Measurements from ENCODE around the gene CDHR4.

CDHR4 gene

DNA sequence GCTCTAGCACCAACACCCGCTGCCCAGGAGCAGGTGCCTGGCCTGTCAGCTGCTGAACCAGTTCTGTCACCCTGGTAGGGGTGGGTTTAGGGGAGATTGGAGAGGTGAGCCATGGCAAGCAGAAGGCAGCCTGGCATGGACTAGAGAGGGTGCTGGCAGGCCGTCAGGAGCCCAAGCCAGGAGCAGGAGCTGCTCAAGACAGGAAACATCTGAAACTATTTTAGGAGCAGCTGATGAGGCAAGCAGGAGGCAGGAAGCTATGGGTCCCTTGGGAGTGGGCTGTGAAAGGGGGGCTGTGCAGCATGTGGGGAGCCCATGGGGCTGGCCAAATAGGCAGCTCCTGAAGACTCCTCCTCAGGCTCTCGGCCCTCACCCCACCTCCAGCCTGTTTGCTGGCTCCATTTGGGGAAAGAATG, 5.7 kb upstream of the CDHR4 start:
- TF ChIP-seq, protein P1, sequence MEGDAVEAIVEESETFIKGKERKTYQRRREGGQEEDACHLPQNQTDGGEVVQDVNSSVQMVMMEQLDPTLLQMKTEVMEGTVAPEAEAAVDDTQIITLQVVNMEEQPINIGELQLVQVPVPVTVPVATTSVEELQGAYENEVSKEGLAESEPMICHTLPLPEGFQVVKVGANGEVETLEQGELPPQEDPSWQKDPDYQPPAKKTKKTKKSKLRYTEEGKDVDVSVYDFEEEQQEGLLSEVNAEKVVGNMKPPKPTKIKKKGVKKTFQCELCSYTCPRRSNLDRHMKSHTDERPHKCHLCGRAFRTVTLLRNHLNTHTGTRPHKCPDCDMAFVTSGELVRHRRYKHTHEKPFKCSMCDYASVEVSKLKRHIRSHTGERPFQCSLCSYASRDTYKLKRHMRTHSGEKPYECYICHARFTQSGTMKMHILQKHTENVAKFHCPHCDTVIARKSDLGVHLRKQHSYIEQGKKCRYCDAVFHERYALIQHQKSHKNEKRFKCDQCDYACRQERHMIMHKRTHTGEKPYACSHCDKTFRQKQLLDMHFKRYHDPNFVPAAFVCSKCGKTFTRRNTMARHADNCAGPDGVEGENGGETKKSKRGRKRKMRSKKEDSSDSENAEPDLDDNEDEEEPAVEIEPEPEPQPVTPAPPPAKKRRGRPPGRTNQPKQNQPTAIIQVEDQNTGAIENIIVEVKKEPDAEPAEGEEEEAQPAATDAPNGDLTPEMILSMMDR (IDR thresholded peaks at IDR 0.05; ENCODE audit: insufficient read depth, low read length, poor library complexity, severe bottlenecking) = no peak
- Histone ChIP-seq H3K4me3 (replicated peaks; ENCODE audit: low read depth, low read length) (no peak overlapping the region), H3K27me3 (replicated peaks; ENCODE audit: control insufficient read depth, insufficient read depth, low read length) (no peaks in the 10 kb centered on the region), H3K36me3 (ENCODE audit: control insufficient read depth, insufficient read depth, low read length) (peaks cover 5% of the 10 kb centered on the region)
- peak; percentile 60 for DNase-seq (ENCODE audit: extremely low read depth, insufficient read length)

DNA sequence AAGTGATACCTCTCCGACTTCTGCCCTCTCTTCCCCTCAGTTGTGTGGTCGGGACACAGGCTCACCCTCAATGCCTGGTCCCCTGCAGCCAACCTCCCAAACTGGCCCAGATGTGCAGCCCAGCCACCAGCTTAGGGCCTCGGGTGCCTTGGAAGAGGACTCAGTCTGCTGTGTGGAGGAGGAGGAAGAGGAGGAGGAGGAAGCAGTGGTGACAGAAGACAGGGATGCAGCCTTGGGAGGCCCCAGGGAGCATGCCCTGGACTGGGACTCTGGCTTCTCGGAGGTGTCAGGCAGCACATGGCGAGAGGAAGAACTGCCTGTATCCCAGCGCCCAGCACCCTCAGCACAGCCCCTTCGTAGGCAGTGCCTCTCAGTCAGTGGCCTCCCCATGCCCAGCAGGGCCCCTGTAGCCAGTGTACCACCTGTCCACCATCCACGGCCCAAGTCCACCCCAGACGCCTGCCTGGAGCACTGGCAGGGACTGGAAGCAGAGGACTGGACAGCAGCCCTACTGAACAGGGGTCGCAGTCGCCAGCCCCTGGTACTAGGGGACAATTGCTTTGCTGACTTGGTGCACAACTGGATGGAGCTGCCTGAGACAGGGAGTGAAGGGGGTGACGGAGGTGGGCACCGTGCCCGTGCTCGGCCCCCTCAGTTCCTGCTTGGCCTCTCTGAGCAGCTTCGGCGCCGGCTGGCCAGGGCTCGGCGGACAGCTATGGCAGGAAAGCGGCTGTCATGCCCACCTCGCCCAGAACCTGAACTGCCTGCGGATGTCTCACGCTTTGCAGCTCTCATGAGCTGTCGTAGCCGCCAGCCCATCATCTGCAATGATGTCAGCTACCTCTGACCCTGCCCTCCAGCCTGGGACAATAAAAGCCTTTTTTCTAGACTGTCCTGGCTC, 4.7 kb upstream of the CDHR4 start:
- TF ChIP-seq, protein P1 (IDR thresholded peaks at IDR 0.05; ENCODE audit: insufficient read depth, low read length, poor library complexity, severe bottlenecking) = no peak
- peak overlapping the region; percentile 86 for H3K4me3 ChIP-seq (replicated peaks; ENCODE audit: low read depth, low read length)
- DNase-seq (ENCODE audit: extremely low read depth, insufficient read length) = no peak
- no peaks in the 10 kb centered on the region for H3K27me3 ChIP-seq (replicated peaks; ENCODE audit: control insufficient read depth, insufficient read depth, low read length)
- peaks cover 1% of the 10 kb centered on the region for H3K36me3 ChIP-seq (ENCODE audit: control insufficient read depth, insufficient read depth, low read length)

DNA sequence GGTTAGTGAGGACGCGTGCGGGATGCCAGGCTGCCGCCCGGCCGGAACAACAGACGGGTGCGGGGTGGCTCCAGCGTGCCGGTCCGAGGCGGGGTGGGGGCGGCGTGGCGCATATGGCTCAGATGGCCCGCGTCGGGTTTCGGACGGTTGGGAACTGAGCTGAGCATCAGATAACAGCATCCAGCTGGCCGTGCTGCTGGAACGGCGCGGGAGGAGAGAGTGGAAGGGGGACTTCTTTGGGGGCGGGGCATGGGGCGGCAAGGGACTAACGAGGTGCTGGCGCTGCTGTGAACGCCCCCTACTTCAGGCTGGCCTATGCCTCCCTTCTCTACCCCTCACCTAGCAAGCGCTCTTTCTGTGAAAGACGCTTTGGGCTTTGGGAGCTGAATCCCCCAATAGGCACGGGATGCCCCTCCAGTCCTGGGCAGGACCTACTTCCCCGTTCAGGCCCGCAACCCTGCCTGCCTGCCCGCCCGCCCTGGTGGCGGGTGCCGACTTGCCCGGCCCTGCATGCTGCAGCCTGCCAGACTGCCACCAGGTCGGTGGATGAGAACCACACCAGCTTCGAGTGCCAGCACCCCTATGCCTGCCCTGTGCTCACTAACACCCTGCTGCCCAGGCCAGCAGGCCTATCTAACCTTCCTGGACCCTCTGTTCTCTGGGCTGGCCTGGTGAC, 3.9 kb upstream of the CDHR4 start:
- peak; percentile 71 for DNase-seq (ENCODE audit: extremely low read depth, insufficient read length)
- Histone ChIP-seq H3K27me3 (replicated peaks; ENCODE audit: control insufficient read depth, insufficient read depth, low read length) (no peaks in the 10 kb centered on the region), H3K4me3 (replicated peaks; ENCODE audit: low read depth, low read length) (peak overlapping the region; percentile 86), H3K36me3 (ENCODE audit: control insufficient read depth, insufficient read depth, low read length) (no peaks in the 10 kb centered on the region; the same call in none of the 2 replicates)
- TF ChIP-seq, protein P1 (IDR thresholded peaks at IDR 0.05; ENCODE audit: insufficient read depth, low read length, poor library complexity, severe bottlenecking) = no peak

DNA sequence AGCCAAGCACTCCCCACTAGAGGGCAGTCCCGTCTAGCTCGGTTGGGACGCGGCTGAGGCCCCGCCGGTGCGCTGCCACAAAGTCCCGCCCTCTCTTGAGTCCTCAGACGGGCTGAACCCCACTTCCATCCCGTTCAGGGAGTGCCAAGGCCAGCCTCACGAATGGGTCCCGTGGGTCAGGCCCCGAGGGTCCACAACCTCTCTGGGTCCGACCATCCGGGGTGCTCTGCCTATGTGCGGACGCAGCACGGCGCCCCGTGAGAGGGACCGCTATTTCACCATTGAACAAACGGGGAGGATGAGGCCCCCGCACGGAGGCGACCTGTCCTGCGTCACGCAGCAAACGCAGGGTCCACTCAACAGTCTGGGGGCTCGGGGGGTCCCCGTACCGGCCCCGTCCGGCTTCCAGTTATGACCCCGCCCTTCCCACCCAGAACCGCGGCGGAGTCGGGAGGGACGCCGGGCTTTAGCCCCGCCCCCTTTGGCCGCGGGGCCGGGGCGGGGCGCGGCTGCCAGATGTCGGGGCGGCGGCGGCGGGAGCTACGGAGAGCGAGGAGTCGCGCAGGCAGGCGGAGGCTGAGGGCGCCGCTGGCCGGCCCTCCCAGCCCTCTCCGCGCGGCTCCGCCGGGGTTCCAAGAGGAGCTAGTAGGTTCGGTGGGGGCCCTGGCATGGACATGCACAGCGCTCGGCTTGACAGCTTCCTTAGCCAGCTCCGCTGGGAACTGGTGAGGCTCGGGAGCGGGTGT, 3.2 kb upstream of the CDHR4 start, which contains the start of gene INKA1:
INKA1 (plus strand) TSS at position 543 of the 746 bp plus-strand sequence; CDS start at position 675, 132 bp downstream.
- no peaks in the 10 kb centered on the region; the same call in none of the 2 replicates for H3K36me3 ChIP-seq (ENCODE audit: control insufficient read depth, insufficient read depth, low read length)
- TF ChIP-seq, protein P1 (IDR thresholded peaks at IDR 0.05; ENCODE audit: insufficient read depth, low read length, poor library complexity, severe bottlenecking) = peak; percentile 89
- H3K27me3 ChIP-seq (replicated peaks; ENCODE audit: control insufficient read depth, insufficient read depth, low read length) = no peaks in the 10 kb centered on the region
- DNase-seq (ENCODE audit: extremely low read depth, insufficient read length) = peak; percentile 89
- H3K4me3 ChIP-seq (replicated peaks; ENCODE audit: low read depth, low read length) = peak within 1 kb of the TSS; percentile 86

DNA sequence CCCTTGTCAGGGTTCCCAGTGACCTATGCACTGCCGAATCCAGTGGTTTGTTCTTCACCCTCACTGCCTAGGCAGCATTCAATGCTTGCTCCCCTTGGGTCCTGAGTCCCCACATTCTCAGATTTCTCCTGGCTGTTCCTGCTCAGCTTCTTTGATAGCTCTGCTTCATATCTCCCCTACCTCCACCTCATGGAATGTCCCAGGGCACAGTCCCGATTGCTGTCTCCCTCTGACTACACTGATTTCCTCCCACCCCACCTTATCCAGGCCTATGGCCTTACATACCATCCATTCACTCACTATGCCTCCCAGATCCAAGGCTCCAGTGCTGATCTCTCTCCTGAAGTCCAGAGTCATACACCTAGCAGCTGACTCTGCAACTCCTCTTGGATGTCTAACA, 1.5 kb upstream of the CDHR4 start:
- Histone ChIP-seq H3K27me3 (replicated peaks; ENCODE audit: control insufficient read depth, insufficient read depth, low read length) (no peaks in the 10 kb centered on the region), H3K36me3 (ENCODE audit: control insufficient read depth, insufficient read depth, low read length) (no peaks in the 10 kb centered on the region), H3K4me3 (replicated peaks; ENCODE audit: low read depth, low read length) (no peak overlapping the region)
- no peak for DNase-seq (ENCODE audit: extremely low read depth, insufficient read length)
- TF ChIP-seq, protein P1 (IDR thresholded peaks at IDR 0.05; ENCODE audit: insufficient read depth, low read length, poor library complexity, severe bottlenecking) = no peak
